Pancreas (tissue), 10 donors: ENCODE data around the gene ARHGAP10. TPM values are rescaled to one million over a fixed set of nuclear protein-coding genes. Genes with fewer than 3 reads are reported as not detected.

ENCODE experiments used
- ATAC-seq, 4 donors: fragments of 200-7000 bp; cut with Tn5 transposase; one replicate each; pipeline versions ENCODE4 v1.8.0 to v1.9.1; 2020; ENCODE audit warnings: mild to moderate bottlenecking in 4 of 4, moderate library complexity in 4 of 4
- DNase-seq, 6 donors: peaks; one replicate each; pipeline ENCODE4 v3.0.0-alpha.2; 2020
- FAIRE-seq: peaks from 2 replicates; lab custom pipeline; 2012; peaks lifted over from hg19 to GRCh38; lab: Jason Lieb, UNC
- H3K27ac ChIP-seq, 4 donors: fragments of 200-600 bp; sonication (generic); 1 replicate in 3 of 4; 2 replicates in 1 of 4; pipeline versions ENCODE4 v1.5.0 to v1.8.0; 2020
- H3K27me3 ChIP-seq, 4 donors: fragments of 200-600 bp; one replicate each; pipeline ENCODE4 v1.8.0; 2021
- H3K36me3 ChIP-seq, 3 donors: fragments of 200-600 bp; sonication (generic) in 1 of 3; one replicate each; pipeline versions ENCODE4 v1.5.0 to v1.8.0; 2020 to 2021
- H3K4me1 ChIP-seq, 3 donors: fragments of 200-600 bp; one replicate each; pipeline ENCODE4 v1.8.0; 2021
- H3K4me3 ChIP-seq, 4 donors: fragments of 200-600 bp; sonication (generic) in 2 of 4; one replicate each; pipeline versions ENCODE4 v1.5.0 to v1.8.0; 2020 to 2021
- H3K9me3 ChIP-seq, 4 donors: fragments of 200-600 bp; one replicate each; pipeline ENCODE4 v1.8.0; 2021
- WGBS, 2 donors: extraction: QIAGEN DNeasy Blood & Tissue Kit; methylation state at CpG; one replicate each; pipeline ENCODE4 v1.1.7; 2013; 5-methylcytosine and 5-hydroxymethylcytosine counted together
- intact Hi-C, 3 donors: fragments of 100-400 bp; cut with DNase I; formaldehyde crosslinking; loops; one replicate each; pipeline versions ENCODE4 v1.11.1 to v1.14.2; 2022
- polyA plus RNA-seq, 2 donors: library from polyadenylated mRNA; stranded (reverse); fragments of 200-250 nt; gene quantifications; one replicate each; pipeline ENCODE4 v1.2.3, GENCODE V29; 2013
- total RNA-seq, 6 donors: library from RNA; stranded (reverse); fragmentation: NEBNext Ultra II Directional in 4 of 6; extraction: Animal tissue kit (Norgen Biotek cat#: 25700) in 4 of 6; gene quantifications; one replicate each; pipeline versions ENCODE4 v1.2.1 to v1.2.4, GENCODE V29; 2021 to 2023
- TF ChIP-seq, protein P1 (sequence below), 4 donors: fragments of 200-600 bp; sonication (generic) in 3 of 4; IDR thresholded peaks; one replicate each; pipeline versions ENCODE4 v1.5.0 to v1.8.0; 2021; ENCODE audit warnings: antibody characterized with exemption in 4 of 4
- donor health status: healthy with polysubstance abuse.
- donor health status: DM: no; HTN: no; CAD: no; lungs with moderate emphysema.
- donor health status: DM: no; HTN: no; CAD: no.
- donor health status: control.
- donor health status: control.
- donor health status: Bipolar disorder and iron deficiency.
- donor health status: DM: yes; HTN: yes; CAD: no.
- donor health status: DM: no; HTN: no; CAD: no.
- donor health status: DM: no; HTN: no; CAD: no.
- donor health status: DM: yes; HTN: yes; CAD: no.

Gene ARHGAP10
- total and polyA plus RNA-seq, 8 donors: 6.3 to 14.8 (median 8.7) TPM

DNA sequence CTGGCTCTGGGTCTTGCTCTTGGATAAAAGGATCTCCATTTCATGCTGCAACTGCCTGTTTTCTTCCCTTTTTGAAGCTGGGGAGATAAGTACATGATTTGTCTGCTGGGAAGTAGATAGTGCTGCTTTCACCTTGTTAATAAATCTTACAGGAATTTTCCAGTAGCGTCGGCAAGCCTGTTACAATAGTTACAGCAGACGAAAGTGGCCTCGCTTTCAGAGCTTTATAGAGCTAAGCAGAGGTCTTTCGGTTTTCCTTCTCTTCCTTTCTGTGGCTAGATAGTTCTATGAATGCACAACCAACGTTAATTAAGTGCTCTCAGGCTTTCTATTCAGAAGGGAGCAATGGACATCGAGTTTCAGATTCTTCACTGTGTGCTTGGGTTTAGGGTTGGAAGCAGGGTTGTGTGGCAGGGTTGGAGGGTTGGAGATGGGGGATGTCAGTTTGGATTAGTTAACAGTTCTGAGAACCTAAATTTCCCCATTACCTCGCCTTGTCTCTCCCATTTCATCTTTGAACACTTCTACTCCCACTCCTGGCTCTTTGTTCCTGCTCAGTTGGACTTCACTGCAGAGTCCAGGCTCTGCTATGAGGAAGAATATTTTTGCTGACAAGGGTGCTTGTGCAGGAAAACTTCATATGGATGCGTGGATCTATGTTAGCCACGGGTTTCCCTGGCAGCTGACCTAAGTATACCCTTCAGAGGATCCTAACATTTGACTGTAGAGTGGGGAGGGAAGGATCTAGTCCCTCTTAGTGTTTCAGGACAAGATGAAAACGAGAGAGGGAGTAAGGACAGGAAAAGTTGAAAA, 237.9 kb downstream of the ARHGAP10 start:
- no peak for DNase-seq
- H3K36me3 ChIP-seq: no peaks in the 10 kb centered on the region
- no peaks in the 10 kb centered on the region for H3K27me3 ChIP-seq
- peaks cover 0 to 4% (median 4%) of the 10 kb centered on the region in 3 donors for H3K4me1 ChIP-seq
- intact Hi-C loops: no loop called here
- peak in 1 of 4 donors; percentile 42 for ATAC-seq
- H3K9me3 ChIP-seq: no peaks in the 10 kb centered on the region
- TF ChIP-seq, protein P1, sequence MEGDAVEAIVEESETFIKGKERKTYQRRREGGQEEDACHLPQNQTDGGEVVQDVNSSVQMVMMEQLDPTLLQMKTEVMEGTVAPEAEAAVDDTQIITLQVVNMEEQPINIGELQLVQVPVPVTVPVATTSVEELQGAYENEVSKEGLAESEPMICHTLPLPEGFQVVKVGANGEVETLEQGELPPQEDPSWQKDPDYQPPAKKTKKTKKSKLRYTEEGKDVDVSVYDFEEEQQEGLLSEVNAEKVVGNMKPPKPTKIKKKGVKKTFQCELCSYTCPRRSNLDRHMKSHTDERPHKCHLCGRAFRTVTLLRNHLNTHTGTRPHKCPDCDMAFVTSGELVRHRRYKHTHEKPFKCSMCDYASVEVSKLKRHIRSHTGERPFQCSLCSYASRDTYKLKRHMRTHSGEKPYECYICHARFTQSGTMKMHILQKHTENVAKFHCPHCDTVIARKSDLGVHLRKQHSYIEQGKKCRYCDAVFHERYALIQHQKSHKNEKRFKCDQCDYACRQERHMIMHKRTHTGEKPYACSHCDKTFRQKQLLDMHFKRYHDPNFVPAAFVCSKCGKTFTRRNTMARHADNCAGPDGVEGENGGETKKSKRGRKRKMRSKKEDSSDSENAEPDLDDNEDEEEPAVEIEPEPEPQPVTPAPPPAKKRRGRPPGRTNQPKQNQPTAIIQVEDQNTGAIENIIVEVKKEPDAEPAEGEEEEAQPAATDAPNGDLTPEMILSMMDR (IDR thresholded peaks at IDR 0.05): no peak
- 83 to 84% methylated on average over 11 of the region's 11 CpGs for WGBS, 2 donors
- no peak overlapping the region for H3K27ac ChIP-seq
- no peak for FAIRE-seq
- no peak overlapping the region for H3K4me3 ChIP-seq

DNA sequence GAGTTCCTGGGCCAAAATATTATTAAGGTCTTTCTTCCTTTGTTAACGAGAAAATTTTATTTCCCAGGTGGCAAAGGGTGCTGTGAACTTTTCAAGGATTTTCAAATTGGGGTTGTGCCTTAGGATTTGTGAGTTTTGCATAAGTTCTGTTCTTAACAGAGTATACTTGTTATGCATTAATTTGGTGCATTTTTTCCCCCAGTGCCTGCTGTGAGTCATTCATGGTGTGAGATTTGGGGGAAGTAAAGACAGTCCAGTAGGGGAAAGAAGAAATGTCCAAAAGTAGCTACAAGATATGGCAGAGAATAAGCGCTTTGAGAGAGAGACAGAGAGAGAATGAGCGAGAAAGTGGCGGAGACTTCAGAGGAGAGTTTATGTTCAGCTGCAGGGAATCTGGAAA, 239.2 kb downstream of the ARHGAP10 start:
- Histone ChIP-seq H3K27me3 (no peaks in the 10 kb centered on the region), H3K4me3 (no peak overlapping the region), H3K4me1 (no peaks in the 10 kb centered on the region), H3K27ac (no peak overlapping the region), H3K36me3 (no peaks in the 10 kb centered on the region), H3K9me3 (no peaks in the 10 kb centered on the region)
- no peak for FAIRE-seq
- ATAC-seq: no peak
- WGBS, 2 donors: 96 to 97% methylated on average over 4 of the region's 4 CpGs
- TF ChIP-seq, protein P1 (IDR thresholded peaks at IDR 0.05): no peak
- intact Hi-C loops: no loop called here
- DNase-seq: no peak

DNA sequence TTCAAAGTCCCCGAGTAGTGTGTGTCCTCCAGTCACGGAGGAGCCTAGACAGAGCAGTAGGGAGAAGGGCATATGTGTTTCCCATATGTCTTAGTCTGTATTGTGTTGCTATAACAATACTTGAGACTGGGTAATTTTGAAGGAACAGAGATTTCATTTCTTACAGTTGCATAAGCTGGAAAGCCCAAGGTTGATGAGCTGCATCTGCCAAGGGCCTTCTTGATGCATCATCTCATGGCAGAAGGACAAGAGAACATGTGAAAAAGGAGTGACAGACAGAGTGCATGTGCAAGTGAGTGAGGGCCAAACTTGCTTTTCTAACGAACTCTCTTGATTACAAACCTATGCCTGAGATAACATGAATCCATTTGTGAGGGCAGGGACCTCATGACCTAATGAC, 243.4 kb downstream of the ARHGAP10 start:
- no peak for FAIRE-seq
- no peaks in the 10 kb centered on the region for H3K4me1 ChIP-seq
- no peak overlapping the region for H3K4me3 ChIP-seq
- no peak for DNase-seq
- H3K27me3 ChIP-seq: no peaks in the 10 kb centered on the region
- intact Hi-C loops: no loop called here
- WGBS, 2 donors: 84 to 89% methylated on average over 3 of the region's 3 CpGs
- ATAC-seq: no peak
- TF ChIP-seq, protein P1 (IDR thresholded peaks at IDR 0.05): no peak
- H3K27ac ChIP-seq: no peak overlapping the region
- no peaks in the 10 kb centered on the region for H3K9me3 ChIP-seq
- no peaks in the 10 kb centered on the region for H3K36me3 ChIP-seq

DNA sequence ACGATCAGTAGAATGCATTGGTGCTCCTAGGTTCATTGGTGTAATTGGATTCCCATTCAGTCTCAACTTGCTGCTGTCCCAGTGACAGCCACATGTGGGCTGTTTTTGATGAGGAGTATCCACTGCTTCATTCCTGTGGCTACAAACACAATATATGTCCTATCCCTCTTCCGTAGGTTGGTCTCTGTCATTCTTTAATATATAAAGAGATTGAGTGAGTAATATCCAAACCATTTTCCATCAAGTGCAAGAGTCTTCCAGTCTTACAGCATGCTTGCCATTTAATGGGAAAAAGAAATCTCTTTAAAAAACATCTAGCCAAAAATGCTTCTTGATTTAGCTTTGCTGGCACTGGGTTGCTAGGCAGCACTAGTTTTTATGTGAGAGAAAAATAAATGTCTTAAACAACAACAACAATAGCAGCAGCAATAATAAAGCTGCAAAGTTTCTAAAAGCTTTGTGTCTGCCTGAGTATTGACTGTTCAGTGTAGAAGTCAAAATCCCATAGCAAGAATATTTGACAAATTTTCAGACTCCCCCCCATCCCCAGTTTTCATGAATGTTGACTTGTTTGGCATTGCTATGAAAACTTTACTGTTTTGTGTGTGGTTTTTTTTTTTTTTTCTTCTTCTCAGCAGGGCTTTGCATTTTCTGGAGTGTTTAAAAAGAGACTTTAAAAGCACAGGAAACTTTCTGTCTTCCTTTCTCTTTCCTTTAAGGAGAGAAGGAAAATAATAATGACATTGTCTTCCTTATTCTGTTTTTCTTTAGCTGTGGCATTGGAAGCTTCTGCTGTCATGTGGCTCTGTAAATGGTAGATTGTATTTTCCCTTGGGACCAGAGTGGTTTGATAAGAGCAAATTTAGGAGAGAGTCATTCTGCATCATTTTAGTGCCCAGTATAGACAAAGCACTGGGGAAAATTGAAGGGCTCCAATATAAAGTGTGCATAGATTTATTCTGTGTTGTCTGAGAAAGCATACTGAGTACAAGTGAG, 244.3 kb downstream of the ARHGAP10 start:
- Histone ChIP-seq H3K4me1 (no peaks in the 10 kb centered on the region), H3K27ac (no peak overlapping the region), H3K36me3 (no peaks in the 10 kb centered on the region), H3K27me3 (no peaks in the 10 kb centered on the region), H3K9me3 (no peaks in the 10 kb centered on the region), H3K4me3 (no peak overlapping the region)
- no peak for DNase-seq
- intact Hi-C loops: no loop called here
- TF ChIP-seq, protein P1 (IDR thresholded peaks at IDR 0.05): no peak
- 90% methylated on average over 2 of the region's 2 CpGs for WGBS, 2 donors
- no peak for ATAC-seq
- FAIRE-seq: no peak
